Measurements from ENCODE around the gene EHD4.

EHD4 gene

GRCh38 chr15:41876689-41877088 is 95.7 kb downstream of the EHD4 start:
- H3K4me3 ChIP-seq (ENCODE audit: low read depth, low read length): no peak overlapping the region
- TF ChIP-seq POLR2A (IDR thresholded peaks at IDR 0.05; ENCODE audit: extremely low read depth, insufficient read length): no peak
- TF ChIP-seq, protein P1, sequence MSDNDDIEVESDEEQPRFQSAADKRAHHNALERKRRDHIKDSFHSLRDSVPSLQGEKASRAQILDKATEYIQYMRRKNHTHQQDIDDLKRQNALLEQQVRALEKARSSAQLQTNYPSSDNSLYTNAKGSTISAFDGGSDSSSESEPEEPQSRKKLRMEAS (IDR thresholded peaks at IDR 0.05; ENCODE audit: low read depth, low read length): no peak
- no peak for TF ChIP-seq CTCF (IDR thresholded peaks at IDR 0.05; ENCODE audit: low read depth, low read length)
- no peak for TF ChIP-seq MYC (IDR thresholded peaks at IDR 0.05; ENCODE audit: low read depth, low read length)
- DNase-seq (ENCODE audit: low read depth): no peak

GRCh38 chr15:41876007-41876406 is 96.3 kb downstream of the EHD4 start:
- no peak for DNase-seq (ENCODE audit: low read depth)
- no peak overlapping the region for H3K4me3 ChIP-seq (ENCODE audit: low read depth, low read length)
- TF ChIP-seq CTCF (IDR thresholded peaks at IDR 0.05; ENCODE audit: low read depth, low read length) (no peak), POLR2A (IDR thresholded peaks at IDR 0.05; ENCODE audit: extremely low read depth, insufficient read length) (no peak), MYC (IDR thresholded peaks at IDR 0.05; ENCODE audit: low read depth, low read length) (no peak)
- TF ChIP-seq, protein P1 (IDR thresholded peaks at IDR 0.05; ENCODE audit: low read depth, low read length): no peak

DNA sequence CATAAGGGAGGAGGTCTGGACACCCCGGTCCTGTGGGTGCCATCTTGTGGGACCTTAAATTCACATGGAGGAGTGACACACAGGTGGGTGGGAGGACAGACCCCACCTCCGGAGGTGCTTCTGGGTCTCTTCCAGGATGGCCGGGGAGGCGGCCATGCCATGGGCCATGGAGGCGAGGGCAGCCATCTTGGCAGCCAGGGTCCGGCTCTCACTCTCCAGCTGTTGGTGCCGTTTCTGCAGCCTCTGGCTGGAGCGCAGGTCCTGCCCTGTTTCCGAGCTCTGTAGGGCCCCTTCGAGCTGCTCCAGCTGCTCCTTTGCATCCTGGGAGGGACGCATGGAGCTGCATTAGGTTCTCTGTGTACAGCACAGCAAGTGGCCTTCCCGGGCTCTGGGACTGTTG is 97.6 kb downstream of the EHD4 start:
- DNase-seq (ENCODE audit: low read depth): no peak
- TF ChIP-seq, protein P1 (IDR thresholded peaks at IDR 0.05; ENCODE audit: low read depth, low read length): no peak
- no peak for TF ChIP-seq POLR2A (IDR thresholded peaks at IDR 0.05; ENCODE audit: extremely low read depth, insufficient read length)
- TF ChIP-seq CTCF (IDR thresholded peaks at IDR 0.05; ENCODE audit: low read depth, low read length): no peak
- no peak for TF ChIP-seq MYC (IDR thresholded peaks at IDR 0.05; ENCODE audit: low read depth, low read length)
- H3K4me3 ChIP-seq (ENCODE audit: low read depth, low read length): no peak overlapping the region

DNA sequence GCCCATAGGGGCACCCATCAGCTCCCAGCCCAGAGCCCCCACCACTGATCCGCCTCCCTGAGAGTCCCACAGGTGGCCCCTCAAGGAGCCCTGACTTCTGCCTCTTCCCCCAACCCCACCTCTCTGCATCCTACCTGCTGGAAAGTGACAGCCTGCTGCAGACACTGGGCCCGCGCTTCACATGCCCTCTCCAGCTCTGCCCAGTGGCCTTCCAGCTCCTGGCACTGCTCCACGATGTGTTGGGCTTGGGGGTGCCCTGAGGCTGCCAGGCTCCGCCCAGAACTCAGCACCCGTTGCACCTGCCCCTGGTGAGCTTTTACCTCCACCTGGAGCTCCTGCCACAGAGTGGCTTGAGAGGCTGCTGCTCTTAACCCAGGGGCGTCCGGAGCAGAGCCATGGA is 98.6 kb downstream of the EHD4 start:
- no peak for DNase-seq (ENCODE audit: low read depth)
- H3K4me3 ChIP-seq (ENCODE audit: low read depth, low read length): no peak overlapping the region
- TF ChIP-seq CTCF (IDR thresholded peaks at IDR 0.05; ENCODE audit: low read depth, low read length): no peak
- TF ChIP-seq MYC (IDR thresholded peaks at IDR 0.05; ENCODE audit: low read depth, low read length): no peak
- TF ChIP-seq, protein P1 (IDR thresholded peaks at IDR 0.05; ENCODE audit: low read depth, low read length): no peak
- no peak for TF ChIP-seq POLR2A (IDR thresholded peaks at IDR 0.05; ENCODE audit: extremely low read depth, insufficient read length)

DNA sequence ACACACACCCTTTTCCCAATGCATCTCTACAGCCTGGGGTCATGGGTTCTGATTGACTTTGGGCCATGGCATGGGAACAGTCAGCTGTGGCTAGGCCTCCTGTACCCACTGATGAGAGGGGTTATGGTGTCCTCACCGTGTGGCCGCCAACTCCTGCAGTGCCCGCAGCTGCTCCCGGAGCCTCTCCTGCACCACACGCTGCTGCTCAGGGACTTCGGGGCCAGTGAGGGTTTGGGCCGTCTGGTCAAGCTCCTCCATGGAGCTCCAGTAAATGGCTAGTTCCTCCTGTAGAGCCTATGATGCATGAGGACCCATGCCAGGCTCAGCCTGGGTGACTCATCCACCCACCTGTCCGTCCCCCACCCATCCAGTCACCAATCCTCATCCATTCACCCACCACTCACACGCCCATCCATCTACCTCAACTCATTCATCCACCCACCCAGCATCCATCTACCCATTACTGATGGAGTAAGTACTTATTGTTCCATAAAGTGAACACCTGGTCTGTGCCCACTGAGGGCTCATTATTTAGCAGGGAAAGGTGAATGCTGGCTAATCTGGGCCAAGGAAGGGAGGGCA is 100.1 kb downstream of the EHD4 start:
- no peak overlapping the region for H3K4me3 ChIP-seq (ENCODE audit: low read depth, low read length)
- TF ChIP-seq, protein P1 (IDR thresholded peaks at IDR 0.05; ENCODE audit: low read depth, low read length): no peak
- TF ChIP-seq POLR2A (IDR thresholded peaks at IDR 0.05; ENCODE audit: extremely low read depth, insufficient read length) (no peak), MYC (IDR thresholded peaks at IDR 0.05; ENCODE audit: low read depth, low read length) (no peak), CTCF (IDR thresholded peaks at IDR 0.05; ENCODE audit: low read depth, low read length) (no peak)
- DNase-seq (ENCODE audit: low read depth): no peak
